Measurements from ENCODE around the gene TSHZ2.
"Not testable (repeated sequence)": the region's sequence is repeated elsewhere in the genome, so short reads cannot be mapped to it uniquely, and the experiment has no call there.

TSHZ2 gene

GRCh38 chr20:53413845-53414244 is 441.7 kb downstream of the TSHZ2 start:
- DNase-seq (ENCODE audit: low read depth), result not testable (repeated sequence)

- DNase-seq (ENCODE audit: low read depth), result no peak
Measured at GRCh38 chr20:53419693-53420460, 447.7 kb downstream of the TSHZ2 start.

- DNase-seq (ENCODE audit: low read depth), result no peak
Measured at GRCh38 chr20:53421343-53421742, 449.2 kb downstream of the TSHZ2 start.

- no peak for DNase-seq (ENCODE audit: low read depth)
Measured at GRCh38 chr20:53422039-53422438, 449.9 kb downstream of the TSHZ2 start.

- DNase-seq (ENCODE audit: low read depth), result no peak
Measured at GRCh38 chr20:53423587-53424146, 451.5 kb downstream of the TSHZ2 start.

GRCh38 chr20:53425481-53425880 is 453.3 kb downstream of the TSHZ2 start:
- no peak for DNase-seq (ENCODE audit: low read depth)

GRCh38 chr20:53425941-53426340 is 453.8 kb downstream of the TSHZ2 start:
- DNase-seq (ENCODE audit: low read depth), result no peak

GRCh38 chr20:53426766-53427312 is 454.7 kb downstream of the TSHZ2 start:
- no peak for DNase-seq (ENCODE audit: low read depth)

GRCh38 chr20:53427951-53428350 is 455.8 kb downstream of the TSHZ2 start:
- no peak for DNase-seq (ENCODE audit: low read depth)

GRCh38 chr20:53428588-53428987 is 456.4 kb downstream of the TSHZ2 start:
- DNase-seq (ENCODE audit: low read depth), result no peak

GRCh38 chr20:53428996-53429395 is 456.8 kb downstream of the TSHZ2 start:
- no peak for DNase-seq (ENCODE audit: low read depth)

- no peak for DNase-seq (ENCODE audit: low read depth)
Measured at GRCh38 chr20:53434662-53435061, 462.5 kb downstream of the TSHZ2 start.

- DNase-seq (ENCODE audit: low read depth), result not testable (repeated sequence)
Measured at GRCh38 chr20:53436927-53437326, 464.8 kb downstream of the TSHZ2 start.

GRCh38 chr20:53438368-53438767 is 466.2 kb downstream of the TSHZ2 start:
- no peak for DNase-seq (ENCODE audit: low read depth)

- DNase-seq (ENCODE audit: low read depth), result no peak
Measured at GRCh38 chr20:53439046-53439445, 466.9 kb downstream of the TSHZ2 start.

GRCh38 chr20:53439616-53440015 is 467.5 kb downstream of the TSHZ2 start:
- no peak for DNase-seq (ENCODE audit: low read depth)

GRCh38 chr20:53444401-53445149 is 472.4 kb downstream of the TSHZ2 start:
- DNase-seq (ENCODE audit: low read depth), result no peak

- DNase-seq (ENCODE audit: low read depth), result no peak
Measured at GRCh38 chr20:53445321-53445731, 473.2 kb downstream of the TSHZ2 start.

- no peak for DNase-seq (ENCODE audit: low read depth)
Measured at GRCh38 chr20:53445932-53446331, 473.8 kb downstream of the TSHZ2 start.

GRCh38 chr20:53447316-53447715 is 475.2 kb downstream of the TSHZ2 start:
- DNase-seq (ENCODE audit: low read depth), result no peak

GRCh38 chr20:53448426-53448825 is 476.3 kb downstream of the TSHZ2 start:
- DNase-seq (ENCODE audit: low read depth), result no peak

GRCh38 chr20:53448875-53449274 is 476.7 kb downstream of the TSHZ2 start:
- no peak for DNase-seq (ENCODE audit: low read depth)

GRCh38 chr20:53453076-53453475 is 480.9 kb downstream of the TSHZ2 start:
- no peak for DNase-seq (ENCODE audit: low read depth)

Measured in activated T-cell treated with anti-CD3 and anti-CD28 coated beads for 24 hours (primary cell).